NT2/D1 (cell line): ENCODE measurements around the gene CALD1.

Source experiments
- SUZ12 ChIP-seq: IDR thresholded peaks from 2 replicates; pipeline ENCODE4 v1.6.1; 2011; ENCODE audit not compliant: insufficient read length, insufficient read depth; ENCODE audit errors: extremely low read depth
- ZNF274 ChIP-seq: IDR thresholded peaks from 2 replicates; pipeline ENCODE4 v1.6.1; 2011; ENCODE audit warnings: mild to moderate bottlenecking, low read depth, low read length

DNA sequence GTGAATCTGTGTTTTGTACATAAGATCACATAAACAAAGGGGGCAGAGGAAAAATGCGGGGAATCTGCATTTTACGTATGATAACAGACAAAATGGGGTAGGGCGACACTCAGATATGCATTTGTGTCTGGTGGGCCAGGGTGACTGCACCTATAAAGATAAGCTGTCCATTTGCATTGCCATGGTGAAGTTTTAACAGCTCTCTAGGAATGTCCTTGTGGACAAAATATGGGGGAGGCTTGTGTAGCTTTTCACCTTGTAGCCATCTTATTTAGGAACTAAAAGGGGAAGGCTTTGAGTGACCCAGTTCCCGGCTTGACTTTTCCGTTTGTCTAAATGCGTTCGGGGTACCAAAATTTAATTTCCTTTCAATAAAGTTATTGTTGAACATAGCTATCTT lies 114.5 kb downstream of the CALD1 start:
- TF ChIP-seq SUZ12: no peak
- no peak for TF ChIP-seq ZNF274
